Dermis blood vessel endothelial cell (primary cell): ENCODE data around the gene TMEM119. TPM values are rescaled to one million over a fixed set of nuclear protein-coding genes. Genes with fewer than 3 reads are reported as not detected.
"Not testable (repeated sequence)": the region's sequence is repeated elsewhere in the genome, so short reads cannot be mapped to it uniquely, and the experiment has no call there.

Experiments used
- DNase-seq: peaks from one replicate; pipeline ENCODE4 v3.0.0; 2010
- total RNA-seq: library from RNA; depleted of rRNA; stranded (reverse); fragments of >200 nt; gene quantifications from 2 replicates; pipeline ENCODE4 v1.2.3, GENCODE V29; 2014

TMEM119 gene
- total RNA-seq, 1 donor from 2014 or later: under 0.01 TPM

DNA sequence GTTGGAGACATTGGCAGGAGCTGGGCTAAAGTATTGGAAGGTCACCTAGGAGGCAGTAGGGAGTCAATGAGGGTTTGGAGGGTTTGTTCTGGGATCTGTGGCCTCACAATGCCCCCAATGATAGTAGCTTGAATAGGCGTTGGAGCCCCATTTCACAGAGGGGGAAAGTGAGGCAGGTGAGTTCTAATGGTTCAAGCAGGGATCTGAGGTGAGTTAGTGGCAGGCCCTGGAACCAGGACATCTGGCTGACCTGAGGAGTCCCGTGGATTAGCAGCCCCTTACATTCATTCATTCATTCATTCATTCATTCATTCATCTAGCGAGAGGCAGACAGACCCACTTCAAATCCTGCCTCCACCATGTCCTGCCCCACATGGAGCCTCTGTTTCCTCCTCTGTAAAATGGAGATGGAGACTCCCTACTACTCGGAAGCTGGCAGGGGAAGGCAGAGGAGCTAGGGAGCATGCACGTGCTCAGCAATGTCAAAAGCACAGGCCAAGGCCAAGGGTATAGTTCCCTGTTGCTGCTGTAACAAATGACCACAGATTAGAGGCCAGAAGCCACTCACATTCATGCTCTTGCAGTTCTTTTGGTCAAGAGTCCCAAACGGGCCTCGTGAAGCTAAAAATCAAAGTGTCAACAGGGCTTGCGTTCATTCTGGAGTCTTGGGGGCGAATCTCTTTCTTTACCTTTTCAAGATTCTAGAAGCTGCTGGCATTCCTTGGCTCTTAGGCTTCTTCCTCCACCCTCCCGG lies 2.2 kb upstream of the TMEM119 start:
- DNase-seq: no peak

DNA sequence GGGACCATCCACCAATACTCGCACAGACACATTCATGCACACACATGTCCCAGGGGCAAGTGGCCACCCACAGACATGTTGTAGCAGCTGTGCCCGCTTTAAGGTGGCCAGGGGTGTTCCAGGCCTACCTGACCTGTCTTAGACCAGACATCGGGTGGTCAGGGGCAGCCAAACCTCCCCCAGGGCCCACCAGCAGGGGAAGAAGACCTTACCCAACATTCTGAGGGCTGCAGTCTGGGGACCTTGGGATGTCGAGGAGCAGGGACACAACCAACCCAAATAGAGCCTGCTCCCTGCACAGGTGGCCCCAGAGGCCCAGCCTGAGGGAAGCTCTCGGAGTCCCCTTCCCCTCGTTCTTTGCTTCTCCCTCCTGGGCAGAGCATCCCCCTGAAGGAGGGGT lies 1.7 kb upstream of the TMEM119 start:
- DNase-seq: no peak

DNA sequence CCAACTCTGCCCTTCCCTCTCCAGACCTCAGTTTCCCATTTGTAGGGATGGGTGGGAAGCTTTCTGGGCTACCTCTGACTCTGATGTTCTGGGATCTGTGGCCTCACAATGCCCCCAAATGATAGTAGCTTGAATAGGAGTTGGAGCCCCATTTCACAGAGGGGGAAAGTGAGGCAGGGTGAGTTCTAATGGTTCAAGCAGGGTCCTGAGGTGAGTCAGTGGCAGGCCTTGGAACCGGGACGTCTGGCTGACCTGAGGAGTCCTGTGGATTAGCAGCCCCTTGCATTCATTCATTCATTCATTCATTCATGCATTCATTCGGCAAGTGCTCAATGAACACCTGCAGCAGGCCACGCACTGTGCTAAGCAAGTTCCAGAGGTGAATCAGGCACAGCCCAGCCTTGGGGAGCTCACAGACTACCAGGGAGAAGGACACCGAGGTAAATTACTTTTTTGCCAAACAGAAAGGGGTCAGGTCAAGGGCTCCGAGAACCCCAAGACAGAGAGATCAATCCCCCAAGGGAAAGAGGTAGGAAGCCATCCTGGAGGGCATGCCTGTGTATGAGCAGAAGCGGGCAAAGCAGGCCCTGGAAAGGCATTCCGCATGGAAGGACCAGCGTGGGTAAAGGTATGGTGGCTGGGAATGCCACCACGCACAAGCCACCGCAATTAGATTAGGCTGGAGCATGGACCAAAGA lies 818 bp upstream of the TMEM119 start:
- no peak for DNase-seq

DNA sequence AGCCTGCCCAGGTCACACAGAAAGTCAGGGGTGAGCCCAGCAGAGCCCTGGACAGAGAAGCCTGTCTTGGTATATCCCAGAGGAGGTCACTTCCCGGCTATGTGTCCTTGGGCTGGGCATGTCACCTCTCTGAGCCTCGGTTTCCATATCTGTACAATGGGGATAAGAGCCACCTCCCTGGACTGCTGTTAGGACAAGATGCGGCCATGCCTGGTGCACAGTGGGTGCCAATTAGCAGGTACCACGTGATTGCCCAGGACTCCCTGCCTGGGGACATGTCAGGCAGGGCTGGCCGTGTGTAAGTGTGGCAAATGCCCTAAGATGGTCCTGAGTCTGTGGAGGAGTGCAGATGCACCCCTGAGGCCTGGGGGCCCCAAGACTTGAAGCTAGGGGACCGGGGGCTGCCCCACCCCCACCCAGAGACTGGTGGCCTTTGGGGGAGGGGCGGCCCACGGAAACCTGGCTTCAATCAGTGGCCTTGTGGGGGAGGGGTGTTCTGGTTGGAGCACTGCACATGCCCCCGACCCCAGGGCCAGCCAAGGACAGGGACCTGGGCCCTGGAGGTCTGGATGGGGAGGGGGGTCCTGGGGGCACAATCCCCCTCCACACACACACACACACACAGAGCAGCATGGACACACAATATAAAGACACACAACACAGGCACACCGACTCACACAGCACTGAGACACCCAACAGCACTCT lies 878 bp downstream of the TMEM119 start:
- no peak for DNase-seq

DNA sequence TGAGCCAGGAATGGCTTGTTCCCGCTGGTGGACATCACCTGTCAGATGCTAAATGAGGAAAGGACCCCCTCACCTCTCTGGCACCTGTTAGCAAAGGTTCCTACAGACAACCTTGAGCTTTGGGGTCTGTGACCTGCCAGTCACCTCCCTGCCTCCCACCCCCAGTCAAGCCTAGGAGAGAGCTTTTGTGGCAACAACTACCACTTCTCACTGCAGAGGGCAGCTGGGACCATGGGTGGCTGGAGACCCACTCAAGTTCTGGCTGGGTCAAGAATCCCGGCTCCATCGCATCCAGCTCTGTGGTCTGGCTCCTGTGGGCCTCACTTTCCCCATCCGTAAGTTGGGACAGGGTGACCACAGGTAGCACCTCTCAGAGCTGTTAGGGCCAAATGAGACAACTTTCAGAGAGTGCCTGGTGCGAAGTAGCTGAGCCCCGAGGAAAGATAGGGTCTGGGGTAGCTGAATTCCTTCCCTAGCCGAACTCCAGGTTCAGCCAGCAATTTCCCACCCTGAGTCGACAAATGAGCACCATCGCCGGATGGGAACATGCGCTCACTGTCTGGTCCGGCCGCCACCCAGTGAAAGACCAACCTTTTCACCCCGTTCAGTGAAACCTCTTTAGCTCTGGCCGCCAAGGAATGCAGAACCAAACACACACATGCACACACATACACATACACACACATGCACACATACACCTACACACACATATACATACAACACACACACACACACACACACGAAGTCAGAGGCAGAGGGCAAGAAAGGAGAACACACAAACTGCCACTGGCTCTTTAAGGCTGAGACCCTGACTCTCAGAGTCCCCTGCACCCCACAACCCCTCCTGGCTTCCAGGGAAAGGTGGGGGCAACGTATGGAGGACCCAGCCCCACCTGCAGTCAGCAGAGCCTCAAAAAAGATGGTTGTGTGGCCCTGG lies 1.9 kb downstream of the TMEM119 start:
- DNase-seq: no peak

DNA sequence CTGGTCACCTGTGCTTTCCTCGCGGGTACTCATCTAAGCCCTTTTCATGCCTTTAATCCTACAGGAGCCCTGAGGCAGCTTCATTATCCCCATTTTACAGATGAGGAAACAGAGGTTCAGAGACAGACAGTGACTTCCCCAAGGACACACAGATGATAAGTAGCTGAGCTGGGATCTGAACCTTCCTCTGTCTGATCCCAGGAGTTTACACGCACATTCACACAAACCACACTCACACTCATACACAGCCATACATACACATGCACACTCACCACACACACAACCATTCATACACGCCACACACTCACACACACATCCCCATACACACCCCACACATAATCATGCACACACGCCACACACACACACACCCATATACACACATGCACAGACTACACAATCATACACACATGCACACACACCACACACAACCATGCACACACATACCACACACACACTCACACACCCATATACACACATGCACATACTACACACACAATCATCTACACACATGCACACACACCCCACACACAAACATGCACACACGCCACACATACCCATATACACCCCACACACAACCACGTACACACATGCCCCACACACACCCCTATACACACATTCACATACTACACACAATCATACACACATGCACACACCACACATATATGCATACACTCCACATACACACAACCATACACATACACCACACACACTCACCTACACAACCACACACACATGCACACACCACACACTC lies 2.7 kb downstream of the TMEM119 start:
- DNase-seq: no peak

DNA sequence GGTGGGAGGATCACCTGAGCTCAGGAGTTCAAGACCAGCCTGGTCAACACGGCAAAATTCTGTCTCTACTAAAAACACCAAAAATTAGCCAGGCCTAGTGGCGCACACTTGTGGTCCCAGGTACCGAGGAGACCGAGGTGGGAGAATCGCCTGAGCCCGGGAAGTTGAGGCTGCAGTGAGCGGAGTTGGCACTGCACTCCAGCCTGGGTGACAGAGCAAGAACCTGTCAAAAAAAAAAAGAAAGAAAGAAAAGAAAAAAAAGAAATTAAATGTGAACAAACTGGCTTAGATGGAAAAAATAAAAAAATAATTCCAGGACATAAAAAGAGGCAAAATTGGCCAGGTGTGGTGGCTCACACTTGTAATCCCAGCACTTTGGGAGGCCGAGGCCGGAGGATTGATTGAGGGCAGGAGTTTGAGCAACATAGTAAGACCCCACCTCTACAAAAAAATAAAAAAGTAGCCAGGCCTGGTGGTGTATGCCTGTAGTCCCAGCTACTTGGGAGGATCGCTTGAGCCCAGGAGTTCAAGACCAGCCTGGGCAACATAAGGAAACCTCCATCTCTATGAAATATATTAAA lies 3.5 kb downstream of the TMEM119 start:
- no peak for DNase-seq

DNA sequence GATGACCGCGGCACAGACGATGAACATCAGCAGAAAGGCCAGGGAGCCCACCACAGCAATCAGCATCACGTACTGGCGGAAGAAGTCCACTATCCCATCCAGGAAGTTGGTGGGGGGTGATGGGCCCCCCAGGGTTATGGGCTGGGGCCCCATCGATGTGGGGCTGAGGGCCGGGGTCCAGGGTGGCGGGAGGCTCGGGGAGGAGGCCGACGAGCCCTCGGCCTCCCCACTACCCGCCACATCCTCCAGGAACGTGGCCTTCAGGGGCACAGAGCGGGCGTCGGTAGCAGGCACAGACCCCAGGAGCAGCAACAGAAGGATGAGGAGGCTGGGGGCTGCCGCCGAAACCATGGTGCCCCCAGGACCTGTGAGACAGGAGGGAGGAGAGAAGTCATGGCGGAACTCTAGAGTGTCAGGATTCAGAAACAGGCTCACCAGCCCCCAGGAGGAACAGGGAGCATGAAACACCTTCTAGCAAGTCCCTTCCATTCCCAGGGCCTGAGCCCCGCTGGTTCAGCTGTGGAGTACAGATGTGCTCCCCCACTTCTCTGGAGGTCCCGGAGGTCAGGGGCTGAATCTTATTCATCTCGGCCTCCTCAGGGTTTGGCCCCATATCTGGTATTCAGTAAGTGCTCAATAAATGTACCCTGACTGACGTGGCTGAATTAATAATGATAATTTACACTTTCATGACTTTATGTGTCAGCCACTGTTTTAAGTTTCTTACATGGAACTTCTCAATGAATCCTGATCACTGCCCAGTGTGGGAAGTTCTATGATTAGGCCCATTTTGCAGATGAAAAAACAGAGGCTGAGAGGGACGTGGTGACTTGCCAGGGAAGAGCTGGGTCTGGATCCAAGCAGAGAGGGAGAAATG lies 5.6 kb downstream of the TMEM119 start:
- DNase-seq: no peak

DNA sequence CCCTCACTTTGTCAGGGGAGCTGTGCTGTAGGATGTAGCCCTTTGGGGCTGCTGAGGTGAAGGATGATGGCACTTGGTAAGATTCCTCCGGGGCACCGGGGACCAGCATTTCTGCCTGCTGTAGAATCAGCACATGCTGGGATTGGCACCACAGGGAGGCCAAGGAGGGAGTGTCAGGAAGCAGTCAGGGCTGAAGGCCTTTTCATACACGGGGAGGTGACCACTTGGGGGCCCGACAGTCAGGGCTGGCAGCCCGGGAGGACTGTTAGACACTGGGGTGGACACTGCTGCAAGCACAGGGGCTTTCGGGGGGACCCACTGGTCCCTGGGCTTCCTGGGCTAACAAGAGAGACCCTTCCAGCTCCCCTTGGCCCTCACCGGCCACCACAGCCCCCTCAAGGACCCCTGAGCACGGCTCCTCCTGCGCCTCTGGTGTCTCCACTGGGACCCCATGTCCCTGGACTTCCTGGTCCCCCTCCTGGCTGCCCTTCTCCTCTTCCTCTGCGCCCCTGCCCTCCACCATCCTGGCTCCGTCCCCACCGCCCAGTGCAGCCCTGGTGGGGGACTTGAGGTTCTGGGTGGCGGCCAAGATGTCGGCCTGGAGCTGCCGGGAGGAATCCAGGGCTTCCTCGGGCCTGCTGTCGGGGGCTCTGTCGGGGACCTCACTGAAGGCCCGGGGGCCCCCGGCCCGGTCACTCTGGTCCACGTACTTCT lies 6.5 kb downstream of the TMEM119 start:
- DNase-seq: no peak

DNA sequence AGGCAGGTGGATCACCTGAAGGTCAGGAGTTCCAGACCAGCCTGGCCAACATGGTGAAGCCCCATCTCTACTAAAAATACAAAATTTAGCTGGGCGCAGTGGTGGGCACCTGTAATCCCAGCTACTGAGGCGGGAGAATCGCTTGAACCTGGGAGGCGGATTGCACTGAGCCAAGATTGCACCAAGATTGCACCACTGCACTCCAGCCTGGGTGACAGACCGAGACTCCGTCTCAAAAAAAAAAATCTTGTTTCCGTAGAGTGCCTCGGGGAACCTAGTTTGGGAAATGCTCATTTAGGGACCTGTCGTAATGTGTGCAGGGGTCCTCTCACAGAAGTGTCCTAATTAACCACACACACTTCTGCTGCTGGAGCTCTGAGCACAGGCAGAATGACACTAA lies 7.4 kb downstream of the TMEM119 start:
- not testable (repeated sequence) for DNase-seq

DNA sequence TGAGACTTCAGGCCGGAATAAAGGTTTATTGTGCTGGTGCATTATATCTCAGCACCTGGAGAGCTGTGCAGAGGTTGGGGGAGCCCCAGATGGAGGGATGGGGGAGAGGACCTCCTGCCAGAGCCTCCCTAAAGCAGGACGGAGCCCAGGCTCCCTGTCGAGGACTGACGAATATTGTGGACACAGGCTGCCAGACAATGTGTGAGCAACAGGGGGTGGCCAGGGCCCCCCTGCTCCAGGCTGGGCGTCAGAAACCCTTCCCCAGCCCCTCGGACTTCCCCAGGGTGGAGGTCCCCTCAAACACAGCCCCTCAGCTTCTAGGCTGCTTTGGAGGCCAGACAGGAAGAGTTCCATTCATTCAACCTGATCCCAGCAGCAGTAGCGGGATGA lies 8.0 kb downstream of the TMEM119 start:
- no peak for DNase-seq

DNA sequence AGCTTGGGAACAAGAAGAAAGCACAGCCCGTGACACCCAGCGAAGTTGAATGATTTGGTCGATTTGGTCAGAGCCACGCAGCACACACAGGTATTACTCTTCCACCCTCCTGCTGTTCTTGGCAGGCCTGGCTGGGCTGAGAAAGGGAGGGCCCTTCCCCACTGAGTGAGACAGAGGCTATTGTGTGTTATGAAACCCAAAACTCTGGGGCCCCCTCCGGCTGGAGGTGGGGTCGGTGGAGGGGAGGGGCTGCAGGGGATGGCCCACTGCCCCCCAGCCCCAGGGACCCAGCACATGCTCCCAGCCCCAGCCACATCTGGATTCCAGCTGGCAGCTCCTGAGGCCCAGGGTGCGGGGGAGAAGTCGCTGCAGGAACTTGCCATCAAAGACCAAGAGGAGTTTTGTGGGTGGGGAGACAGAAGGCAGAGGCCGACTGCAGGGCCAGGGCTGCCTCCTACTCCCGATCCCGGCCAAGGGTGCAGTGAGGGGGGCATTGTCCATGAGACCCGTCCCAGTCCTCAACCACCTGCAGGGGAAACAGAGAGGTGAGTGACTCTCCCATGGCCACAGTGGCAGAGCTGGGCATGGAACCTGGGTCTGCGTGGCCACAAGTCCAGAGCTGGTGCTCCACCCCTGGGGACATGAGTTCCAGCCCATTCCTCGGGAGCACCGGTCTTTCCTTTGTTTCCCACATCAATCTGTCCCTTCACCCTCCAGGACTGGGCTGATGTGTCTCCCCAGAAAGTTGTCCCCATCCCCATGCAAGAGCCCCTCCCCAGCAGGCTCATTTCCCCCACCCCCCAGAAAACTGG lies 8.7 kb downstream of the TMEM119 start:
- DNase-seq: no peak

DNA sequence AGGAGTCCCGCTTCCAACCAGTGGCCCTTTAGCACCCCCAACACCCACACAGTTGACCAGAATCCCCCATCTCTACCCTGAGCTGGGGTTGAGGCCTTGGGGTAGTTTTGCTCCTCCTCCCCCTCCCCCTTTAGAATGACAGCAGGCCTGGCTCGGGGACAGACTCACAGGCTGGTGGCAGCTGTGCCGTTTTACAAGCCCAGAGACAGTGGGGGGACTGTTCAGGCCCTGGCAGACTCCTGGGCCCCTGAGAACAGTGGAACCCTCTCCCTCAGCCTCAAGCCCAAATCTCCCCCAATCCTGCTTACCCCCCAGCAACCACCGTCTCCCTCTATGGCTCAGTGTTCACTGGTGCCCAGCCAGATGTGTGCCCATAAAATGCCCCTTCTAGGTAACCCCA lies 10.1 kb downstream of the TMEM119 start:
- DNase-seq: no peak

DNA sequence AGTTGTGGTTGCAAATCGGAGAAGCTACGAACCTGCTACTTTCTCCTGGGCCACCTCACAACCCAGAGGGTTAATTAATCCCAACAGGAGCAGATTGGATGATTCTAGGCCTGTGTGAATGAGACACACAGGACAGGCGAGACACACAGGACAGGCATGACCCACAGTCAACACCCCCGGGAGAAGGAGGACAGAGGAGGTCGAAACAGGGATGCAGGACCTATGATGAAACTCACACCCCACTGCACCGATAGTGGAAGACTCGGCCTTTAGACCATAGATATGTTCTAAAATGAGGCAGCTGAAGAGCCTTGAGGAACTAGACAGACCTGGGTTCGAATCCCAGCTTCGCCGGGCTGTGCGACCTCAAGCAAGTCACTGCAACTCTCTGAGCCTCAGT lies 11.6 kb downstream of the TMEM119 start:
- DNase-seq: no peak

DNA sequence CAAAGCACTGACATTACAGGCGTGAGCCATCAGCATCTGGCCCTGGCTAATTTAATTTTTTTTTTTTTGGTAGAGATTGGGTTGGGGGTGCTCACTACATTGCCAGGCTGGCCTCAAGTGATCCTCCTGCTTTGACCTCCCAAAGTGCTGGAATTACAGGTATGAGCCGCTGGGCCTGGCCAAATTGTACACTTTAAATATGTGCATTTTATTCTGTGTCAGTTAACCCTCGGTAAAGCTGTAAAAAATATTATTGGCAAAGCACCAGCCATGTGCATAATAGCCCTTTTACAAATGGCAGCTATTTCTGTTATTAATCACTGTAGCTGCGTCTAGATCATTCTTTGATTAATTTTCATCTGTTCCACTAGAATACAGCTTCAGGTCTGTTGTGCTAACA lies 12.0 kb downstream of the TMEM119 start:
- no peak for DNase-seq

DNA sequence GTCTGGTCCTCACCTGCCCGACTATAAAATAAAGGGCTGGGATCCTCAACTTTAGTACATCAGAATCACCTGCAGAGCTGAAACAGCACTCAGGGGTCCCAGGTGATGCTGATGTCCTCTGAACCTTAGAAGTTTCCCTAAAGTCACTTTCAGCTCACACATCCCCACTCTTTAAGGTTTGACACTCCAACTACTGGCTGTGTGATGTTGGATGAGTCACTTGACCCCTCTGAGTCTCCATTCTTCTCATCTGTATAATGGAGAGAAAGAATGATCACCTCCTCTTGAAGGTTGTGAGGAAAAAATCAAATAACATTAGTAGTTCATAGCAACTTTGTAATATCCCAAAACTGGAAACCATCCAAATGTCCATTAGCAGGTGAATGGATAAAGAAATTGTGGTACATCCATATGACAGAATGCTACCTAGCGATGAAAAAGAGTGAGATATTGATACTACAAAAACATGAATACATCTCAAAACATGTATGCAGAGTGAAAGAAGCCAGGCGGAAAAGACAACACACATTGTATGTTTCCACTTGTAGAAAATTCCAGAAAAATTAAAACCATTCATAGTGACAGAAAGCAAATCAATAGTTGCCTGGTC lies 13.3 kb downstream of the TMEM119 start:
- no peak for DNase-seq

DNA sequence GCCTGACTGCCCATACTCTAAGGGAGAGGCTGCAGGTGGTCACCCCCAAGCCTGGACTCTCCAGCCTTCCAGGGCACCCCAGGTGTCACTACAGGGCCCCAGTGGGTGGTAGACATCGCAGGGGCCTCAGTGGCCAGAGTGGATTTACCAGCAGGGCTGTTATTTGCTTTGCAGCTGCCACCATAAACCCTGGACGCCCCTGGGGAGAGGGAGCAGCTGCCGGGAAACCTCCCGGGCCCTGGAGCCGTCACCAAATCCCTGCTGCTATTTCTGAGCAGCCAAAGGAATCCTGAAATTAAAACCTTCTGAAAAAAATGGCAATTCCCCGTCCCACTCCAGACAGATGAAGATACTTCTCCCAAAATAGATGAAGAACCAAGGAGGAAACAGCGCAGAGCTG lies 13.9 kb downstream of the TMEM119 start:
- no peak for DNase-seq

DNA sequence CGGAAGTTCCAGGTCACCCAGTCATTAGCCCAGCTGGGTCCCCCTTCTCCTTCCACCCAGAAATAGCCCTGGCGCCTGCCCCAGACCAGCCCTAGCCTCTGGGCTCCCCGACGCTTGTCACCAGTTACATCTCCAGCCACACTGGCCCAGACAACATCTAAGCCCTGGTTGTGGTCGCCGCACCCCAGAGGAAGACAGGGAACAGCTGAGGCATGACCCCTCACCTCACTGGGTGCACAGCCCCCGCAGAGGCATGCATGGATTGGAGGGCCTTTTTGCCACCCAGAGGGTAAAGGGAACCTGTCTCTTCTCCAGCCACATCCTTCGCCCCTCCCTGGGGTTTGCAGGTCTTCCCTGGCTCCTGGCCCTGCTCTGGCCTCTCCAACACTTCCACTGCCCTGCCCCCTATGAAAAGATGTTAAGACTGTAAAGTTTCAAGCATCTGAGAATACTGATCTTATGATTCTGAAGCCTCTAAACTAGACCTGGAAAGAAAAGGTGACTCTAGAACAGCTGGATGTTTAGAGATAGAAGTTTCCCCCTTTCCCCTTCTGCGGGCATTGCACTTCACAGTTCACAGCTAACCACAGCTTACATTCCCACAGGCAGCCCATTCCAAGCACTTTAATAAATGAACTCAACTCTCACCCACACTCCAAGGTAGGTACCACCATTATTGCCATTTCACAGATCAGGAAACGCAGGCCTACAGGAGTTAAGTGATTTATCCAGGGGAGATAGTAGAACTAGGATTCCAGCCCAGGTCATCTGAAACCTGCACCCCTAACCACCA lies 14.7 kb downstream of the TMEM119 start:
- no peak for DNase-seq
